Measurements from ENCODE around the gene PHF1. TPM values are rescaled to one million over a fixed set of nuclear protein-coding genes. Genes with fewer than 3 reads are reported as not detected.

The PHF1 gene
- total RNA-seq, 1 donor from 2014 or later = 51.9 TPM

- peak; percentile 48 for DNase-seq
- intact Hi-C loops (cut with micrococcal nuclease) = no loop called here
- ATAC-seq = no peak
Observed at GRCh38 chr6:33428224-33428965, 17.6 kb downstream of the PHF1 start.

- no peak for ATAC-seq
- no peak for DNase-seq
- intact Hi-C loops (cut with micrococcal nuclease) = no loop called here
Observed at GRCh38 chr6:33428966-33429749, 18.3 kb downstream of the PHF1 start.

- DNase-seq (no peak), ATAC-seq (no peak)
- intact Hi-C loops (cut with micrococcal nuclease) = no loop called here
Observed at GRCh38 chr6:33429750-33430052, 18.9 kb downstream of the PHF1 start.

GRCh38 chr6:33430334-33430733, 19.5 kb downstream of the PHF1 start:
- DNase-seq (no peak), ATAC-seq (no peak)
- intact Hi-C loops (cut with micrococcal nuclease) = no loop called here

GRCh38 chr6:33430991-33431879, 20.4 kb downstream of the PHF1 start:
- DNase-seq (peak; percentile 73), ATAC-seq (no peak)

GRCh38 chr6:33431880-33432541, 21.2 kb downstream of the PHF1 start:
- no peak for ATAC-seq
- intact Hi-C loops (cut with micrococcal nuclease) = no loop called here
- DNase-seq = no peak

More at GRCh38 chr6:33430991-33431879, 20.4 kb downstream of the PHF1 start:
- intact Hi-C loops (cut with micrococcal nuclease) = no loop called here

- ATAC-seq = no peak
- DNase-seq = no peak
- intact Hi-C loops (cut with micrococcal nuclease) = no loop called here
Observed at GRCh38 chr6:33432546-33432945, 21.7 kb downstream of the PHF1 start.

- intact Hi-C loops (cut with micrococcal nuclease) = no loop called here
- peak; percentile 17 for ATAC-seq
- DNase-seq = no peak
Observed at GRCh38 chr6:33433001-33433543, 22.3 kb downstream of the PHF1 start.

GRCh38 chr6:33433544-33434191, 22.9 kb downstream of the PHF1 start:
- intact Hi-C loops (cut with micrococcal nuclease) = no loop called here
- DNase-seq = peak; percentile 37

GRCh38 chr6:33434961-33435360, 24.1 kb downstream of the PHF1 start:
- intact Hi-C loops (cut with micrococcal nuclease) = no loop called here
- DNase-seq (no peak), ATAC-seq (no peak)

More at GRCh38 chr6:33433544-33434191, 22.9 kb downstream of the PHF1 start:
- ATAC-seq = peak; percentile 79

GRCh38 chr6:33437666-33438065, 26.9 kb downstream of the PHF1 start:
- intact Hi-C loops (cut with micrococcal nuclease) = no loop called here
- no peak for DNase-seq
- no peak for ATAC-seq

GRCh38 chr6:33438978-33439594, 28.3 kb downstream of the PHF1 start:
- no peak for ATAC-seq
- intact Hi-C loops (cut with micrococcal nuclease) = no loop called here
- DNase-seq = no peak

GRCh38 chr6:33439956-33440648, 29.3 kb downstream of the PHF1 start:
- intact Hi-C loops (cut with micrococcal nuclease) = no loop called here
- no peak for DNase-seq
- ATAC-seq = no peak

- intact Hi-C loops (cut with micrococcal nuclease) = no loop called here
- DNase-seq (no peak), ATAC-seq (no peak)
Observed at GRCh38 chr6:33440649-33441309, 30.0 kb downstream of the PHF1 start.

GRCh38 chr6:33441457-33441856, 30.6 kb downstream of the PHF1 start:
- intact Hi-C loops (cut with micrococcal nuclease) = no loop called here
- ATAC-seq = no peak

GRCh38 chr6:33442283-33442682, 31.5 kb downstream of the PHF1 start:
- DNase-seq = no peak
- intact Hi-C loops (cut with micrococcal nuclease) = no loop called here
- no peak for ATAC-seq

More at GRCh38 chr6:33441457-33441856, 30.6 kb downstream of the PHF1 start:
- no peak for DNase-seq

- intact Hi-C loops (cut with micrococcal nuclease) = no loop called here
- DNase-seq = no peak
- no peak for ATAC-seq
Observed at GRCh38 chr6:33443025-33443424, 32.2 kb downstream of the PHF1 start.

Data from left ventricle myocardium superior (tissue), 1 donor.